ENCODE results near the gene FBXO33.

Gene FBXO33

DNA sequence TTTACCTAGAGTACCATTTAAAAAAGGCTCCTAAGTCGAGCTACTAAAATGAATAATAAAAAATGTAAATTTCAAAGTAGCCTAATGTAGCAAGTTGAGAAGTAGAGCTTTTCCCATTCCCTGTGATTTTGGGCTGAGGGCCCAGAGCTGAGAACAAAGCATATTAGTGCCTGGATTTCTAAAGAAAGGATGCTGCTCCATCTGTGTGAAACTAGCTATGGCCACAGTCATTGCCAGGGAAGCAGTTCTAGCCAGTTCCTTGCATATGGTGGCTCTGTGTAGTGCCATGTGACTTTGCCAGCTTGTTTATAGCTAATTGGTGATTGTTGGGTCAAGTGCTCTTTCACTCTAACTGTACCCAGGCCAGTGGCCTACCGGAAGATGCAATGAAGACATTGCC, 20.4 kb upstream of the FBXO33 start:
- Histone ChIP-seq H3K27me3 (ENCODE audit: control insufficient read depth, insufficient read depth, low read length) (no peaks in the 10 kb centered on the region), H3K4me2 (ENCODE audit: low read length) (no peak overlapping the region), H3K4me1 (no peaks in the 10 kb centered on the region), H3K4me3 (ENCODE audit: low read depth, low read length) (no peak overlapping the region), H2AFZ (no peak overlapping the region), H3K36me3 (ENCODE audit: control insufficient read depth, insufficient read depth, low read length) (no peaks in the 10 kb centered on the region), H3K9me3 (ENCODE audit: control insufficient read depth, low read length) (no peaks in the 10 kb centered on the region), H3K9ac (no peak overlapping the region), H3K27ac (no peak overlapping the region), H3K79me2 (no peaks in the 10 kb centered on the region)
- TF ChIP-seq, protein P1, sequence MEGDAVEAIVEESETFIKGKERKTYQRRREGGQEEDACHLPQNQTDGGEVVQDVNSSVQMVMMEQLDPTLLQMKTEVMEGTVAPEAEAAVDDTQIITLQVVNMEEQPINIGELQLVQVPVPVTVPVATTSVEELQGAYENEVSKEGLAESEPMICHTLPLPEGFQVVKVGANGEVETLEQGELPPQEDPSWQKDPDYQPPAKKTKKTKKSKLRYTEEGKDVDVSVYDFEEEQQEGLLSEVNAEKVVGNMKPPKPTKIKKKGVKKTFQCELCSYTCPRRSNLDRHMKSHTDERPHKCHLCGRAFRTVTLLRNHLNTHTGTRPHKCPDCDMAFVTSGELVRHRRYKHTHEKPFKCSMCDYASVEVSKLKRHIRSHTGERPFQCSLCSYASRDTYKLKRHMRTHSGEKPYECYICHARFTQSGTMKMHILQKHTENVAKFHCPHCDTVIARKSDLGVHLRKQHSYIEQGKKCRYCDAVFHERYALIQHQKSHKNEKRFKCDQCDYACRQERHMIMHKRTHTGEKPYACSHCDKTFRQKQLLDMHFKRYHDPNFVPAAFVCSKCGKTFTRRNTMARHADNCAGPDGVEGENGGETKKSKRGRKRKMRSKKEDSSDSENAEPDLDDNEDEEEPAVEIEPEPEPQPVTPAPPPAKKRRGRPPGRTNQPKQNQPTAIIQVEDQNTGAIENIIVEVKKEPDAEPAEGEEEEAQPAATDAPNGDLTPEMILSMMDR (IDR thresholded peaks at IDR 0.05): no peak

DNA sequence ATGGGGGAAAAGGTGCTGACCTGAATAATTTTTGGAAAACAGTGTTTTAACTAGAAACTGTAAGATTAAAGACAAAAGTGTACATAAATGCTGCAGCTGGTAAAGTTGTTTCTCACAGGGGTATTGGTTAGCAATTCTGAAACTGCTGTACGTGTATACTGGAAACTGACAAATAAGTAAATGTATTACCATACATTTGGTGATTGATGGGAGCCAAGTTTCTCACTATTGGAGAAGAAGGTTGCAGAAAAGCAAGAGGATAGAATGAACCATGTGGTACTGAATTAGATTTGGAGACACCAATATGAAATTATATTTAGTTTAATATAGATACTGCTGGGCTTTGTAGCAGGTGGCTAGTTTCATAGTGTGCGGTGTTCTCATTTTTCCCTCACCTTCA, 19.6 kb upstream of the FBXO33 start:
- Histone ChIP-seq H2AFZ (no peak overlapping the region), H3K27ac (no peak overlapping the region), H3K36me3 (ENCODE audit: control insufficient read depth, insufficient read depth, low read length) (no peaks in the 10 kb centered on the region), H3K79me2 (no peaks in the 10 kb centered on the region), H3K4me1 (no peaks in the 10 kb centered on the region), H3K4me2 (ENCODE audit: low read length) (no peak overlapping the region), H3K4me3 (ENCODE audit: low read depth, low read length) (no peak overlapping the region), H3K27me3 (ENCODE audit: control insufficient read depth, insufficient read depth, low read length) (no peaks in the 10 kb centered on the region), H3K9me3 (ENCODE audit: control insufficient read depth, low read length) (no peaks in the 10 kb centered on the region), H3K9ac (no peak overlapping the region)
- TF ChIP-seq, protein P1 (IDR thresholded peaks at IDR 0.05): no peak

DNA sequence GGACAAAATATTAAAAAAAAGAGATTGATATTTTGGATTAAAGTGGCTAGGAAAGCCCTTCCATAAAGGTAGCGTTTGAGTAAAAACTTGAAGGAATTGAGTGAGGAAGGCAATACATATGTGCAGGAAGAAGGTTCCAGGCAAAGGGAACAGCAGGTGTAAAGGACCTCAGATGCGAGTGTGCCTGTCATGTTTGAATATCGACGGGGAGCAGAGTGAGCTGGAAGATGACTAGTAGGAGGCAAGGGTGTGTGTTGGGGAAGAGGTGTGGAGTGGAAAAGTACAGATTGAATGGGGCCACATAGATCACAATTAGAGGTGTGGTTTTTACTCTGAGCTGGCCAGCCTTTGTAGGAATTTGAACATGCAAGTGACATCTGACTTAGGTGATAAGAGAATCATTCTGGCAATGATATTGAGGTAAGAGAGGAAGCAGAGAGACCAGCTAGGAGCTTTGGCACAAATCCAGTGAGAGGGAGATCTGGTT, 15.0 kb upstream of the FBXO33 start:
- Histone ChIP-seq H3K4me2 (ENCODE audit: low read length) (no peak overlapping the region), H3K9me3 (ENCODE audit: control insufficient read depth, low read length) (no peaks in the 10 kb centered on the region), H3K4me3 (ENCODE audit: low read depth, low read length) (no peak overlapping the region), H3K36me3 (ENCODE audit: control insufficient read depth, insufficient read depth, low read length) (no peaks in the 10 kb centered on the region), H3K27ac (no peak overlapping the region), H3K27me3 (ENCODE audit: control insufficient read depth, insufficient read depth, low read length) (no peaks in the 10 kb centered on the region), H2AFZ (peak overlapping the region; percentile 19), H3K9ac (no peak overlapping the region), H3K79me2 (no peaks in the 10 kb centered on the region), H3K4me1 (no peaks in the 10 kb centered on the region)
- TF ChIP-seq, protein P1 (IDR thresholded peaks at IDR 0.05): no peak

DNA sequence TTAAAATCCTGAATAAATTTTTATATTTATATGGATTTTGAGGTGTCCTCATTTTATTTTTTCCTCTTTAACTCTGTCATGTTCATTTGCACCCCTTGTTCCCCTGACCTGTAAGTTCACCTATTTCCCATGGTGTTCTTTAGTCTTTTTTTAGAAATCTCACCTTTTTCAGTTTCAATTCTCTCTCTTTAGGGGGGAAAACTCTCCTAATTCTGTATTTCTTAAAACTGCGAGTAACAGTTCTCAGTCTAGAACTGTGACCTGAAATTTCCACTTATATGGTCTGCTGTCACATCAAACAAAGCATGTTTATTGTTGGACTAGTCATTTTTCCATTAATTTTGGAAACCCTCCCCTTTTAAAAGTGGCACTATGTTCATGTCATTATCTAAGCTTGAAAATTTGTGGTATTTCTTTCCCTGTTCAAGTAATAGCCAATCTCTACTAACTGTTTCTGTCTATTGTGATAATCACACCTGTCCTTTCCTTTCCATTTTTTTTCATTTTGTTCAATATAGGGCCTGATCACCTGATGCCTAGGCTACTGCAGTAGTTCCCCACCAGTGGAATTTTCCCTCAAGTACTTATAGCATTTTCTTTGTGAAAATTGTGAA, 14.0 kb upstream of the FBXO33 start:
- no peaks in the 10 kb centered on the region for H3K27me3 ChIP-seq (ENCODE audit: control insufficient read depth, insufficient read depth, low read length)
- no peak overlapping the region for H3K27ac ChIP-seq
- TF ChIP-seq, protein P1 (IDR thresholded peaks at IDR 0.05): no peak
- no peak overlapping the region for H3K4me3 ChIP-seq (ENCODE audit: low read depth, low read length)
- H3K79me2 ChIP-seq: no peaks in the 10 kb centered on the region
- H3K4me1 ChIP-seq: no peaks in the 10 kb centered on the region
- H3K4me2 ChIP-seq (ENCODE audit: low read length): no peak overlapping the region
- no peaks in the 10 kb centered on the region for H3K36me3 ChIP-seq (ENCODE audit: control insufficient read depth, insufficient read depth, low read length)
- no peak overlapping the region for H2AFZ ChIP-seq
- no peaks in the 10 kb centered on the region for H3K9me3 ChIP-seq (ENCODE audit: control insufficient read depth, low read length)
- no peak overlapping the region for H3K9ac ChIP-seq

DNA sequence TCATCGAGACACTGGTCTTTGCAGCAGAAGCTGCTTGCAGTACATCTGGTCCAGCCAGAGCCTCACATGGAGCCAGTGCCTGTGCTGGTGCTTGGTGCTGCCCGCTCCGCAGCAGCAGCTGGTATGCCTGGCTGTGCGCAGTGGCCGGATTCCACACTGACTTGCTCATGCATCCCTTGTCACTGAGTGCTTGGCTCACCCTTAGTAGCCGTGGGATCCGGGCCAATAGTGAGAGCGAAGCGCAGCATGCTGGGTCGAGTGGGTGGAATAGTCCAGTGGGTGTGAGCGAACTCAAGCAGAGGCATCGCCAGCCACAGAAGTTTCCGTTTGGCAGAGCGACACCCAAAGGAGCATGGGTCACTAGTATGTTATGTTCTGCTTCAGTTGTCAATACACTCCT, 10.1 kb upstream of the FBXO33 start:
- H3K4me3 ChIP-seq (ENCODE audit: low read depth, low read length): no peak overlapping the region

More for the DNA sequence above, 10.1 kb upstream of the FBXO33 start:
- Histone ChIP-seq H3K9ac (no peak overlapping the region), H2AFZ (no peak overlapping the region), H3K79me2 (no peaks in the 10 kb centered on the region), H3K27me3 (ENCODE audit: control insufficient read depth, insufficient read depth, low read length) (no peaks in the 10 kb centered on the region), H3K4me2 (ENCODE audit: low read length) (no peak overlapping the region), H3K36me3 (ENCODE audit: control insufficient read depth, insufficient read depth, low read length) (no peaks in the 10 kb centered on the region), H3K4me1 (no peaks in the 10 kb centered on the region), H3K27ac (no peak overlapping the region), H3K9me3 (ENCODE audit: control insufficient read depth, low read length) (no peaks in the 10 kb centered on the region)
- TF ChIP-seq, protein P1 (IDR thresholded peaks at IDR 0.05): no peak
